GM12872 (cell line): Measurements from ENCODE around the gene NEGR1.

Experiments
- TF ChIP-seq, protein P1 (sequence below): IDR thresholded peaks from 3 replicates; pipeline ENCODE4 v1.5.1; 2011; ENCODE audit warnings: low read depth, mild to moderate bottlenecking, low read length, moderate library complexity; ENCODE audit not compliant: insufficient read depth

NEGR1 gene

DNA sequence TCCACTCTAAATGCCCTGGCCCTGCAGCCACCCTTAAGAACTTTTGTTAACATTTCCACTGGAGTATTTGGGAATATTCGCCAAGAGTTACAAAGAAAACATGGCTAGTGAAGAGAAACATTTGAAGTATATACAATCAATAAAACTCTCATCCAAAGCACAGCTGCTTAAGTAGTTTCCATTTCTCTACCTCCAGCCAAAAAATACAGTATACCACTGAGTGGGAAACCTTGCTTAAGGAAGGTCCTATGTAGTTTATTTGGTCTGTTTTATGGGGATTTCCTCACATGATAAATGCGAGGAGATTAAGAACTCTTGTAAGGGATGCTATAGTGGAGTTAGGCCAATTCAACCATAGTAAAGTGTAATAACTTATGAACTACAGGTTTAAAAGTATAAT, 382.5 kb downstream of the NEGR1 start:
- TF ChIP-seq, protein P1, sequence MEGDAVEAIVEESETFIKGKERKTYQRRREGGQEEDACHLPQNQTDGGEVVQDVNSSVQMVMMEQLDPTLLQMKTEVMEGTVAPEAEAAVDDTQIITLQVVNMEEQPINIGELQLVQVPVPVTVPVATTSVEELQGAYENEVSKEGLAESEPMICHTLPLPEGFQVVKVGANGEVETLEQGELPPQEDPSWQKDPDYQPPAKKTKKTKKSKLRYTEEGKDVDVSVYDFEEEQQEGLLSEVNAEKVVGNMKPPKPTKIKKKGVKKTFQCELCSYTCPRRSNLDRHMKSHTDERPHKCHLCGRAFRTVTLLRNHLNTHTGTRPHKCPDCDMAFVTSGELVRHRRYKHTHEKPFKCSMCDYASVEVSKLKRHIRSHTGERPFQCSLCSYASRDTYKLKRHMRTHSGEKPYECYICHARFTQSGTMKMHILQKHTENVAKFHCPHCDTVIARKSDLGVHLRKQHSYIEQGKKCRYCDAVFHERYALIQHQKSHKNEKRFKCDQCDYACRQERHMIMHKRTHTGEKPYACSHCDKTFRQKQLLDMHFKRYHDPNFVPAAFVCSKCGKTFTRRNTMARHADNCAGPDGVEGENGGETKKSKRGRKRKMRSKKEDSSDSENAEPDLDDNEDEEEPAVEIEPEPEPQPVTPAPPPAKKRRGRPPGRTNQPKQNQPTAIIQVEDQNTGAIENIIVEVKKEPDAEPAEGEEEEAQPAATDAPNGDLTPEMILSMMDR, result no peak

DNA sequence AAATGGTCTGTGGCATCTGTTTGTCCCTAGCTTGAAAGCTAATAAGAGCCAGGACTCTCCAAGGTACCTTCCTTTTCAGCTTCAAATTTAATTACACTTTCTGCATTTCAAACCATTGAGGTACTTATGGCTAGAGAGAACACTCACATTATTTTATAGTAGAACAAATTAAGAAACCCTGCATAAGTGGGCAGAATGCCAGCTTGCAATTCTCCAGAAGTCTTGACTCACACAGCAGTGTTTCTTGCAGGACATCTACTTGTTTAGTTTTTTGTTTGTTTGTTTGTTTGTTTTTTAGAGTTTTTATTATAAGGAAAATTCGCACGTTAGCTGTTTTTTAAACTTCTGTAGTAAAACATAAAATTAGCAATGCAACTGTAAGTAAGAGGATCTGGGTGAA, 397.2 kb downstream of the NEGR1 start:
- TF ChIP-seq, protein P1, result no peak

DNA sequence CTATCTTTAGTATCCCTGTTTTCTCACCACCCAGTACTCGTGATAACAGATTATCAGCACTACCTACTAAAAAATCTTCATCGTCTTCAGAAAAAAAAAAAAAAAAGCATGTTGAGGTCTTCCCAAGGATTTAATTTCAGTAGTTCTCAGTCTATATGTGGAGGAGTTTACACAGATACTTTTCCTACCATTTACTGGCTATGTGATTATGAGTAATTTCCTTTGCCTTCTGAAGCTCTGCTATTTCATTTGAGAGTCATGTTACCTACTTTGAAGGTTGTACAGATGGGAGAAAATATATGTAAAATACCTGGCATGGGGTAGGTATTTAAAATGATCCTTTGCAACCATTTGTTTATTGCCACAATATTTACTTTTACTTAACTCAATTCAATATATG, 399.7 kb downstream of the NEGR1 start:
- TF ChIP-seq, protein P1, result no peak

DNA sequence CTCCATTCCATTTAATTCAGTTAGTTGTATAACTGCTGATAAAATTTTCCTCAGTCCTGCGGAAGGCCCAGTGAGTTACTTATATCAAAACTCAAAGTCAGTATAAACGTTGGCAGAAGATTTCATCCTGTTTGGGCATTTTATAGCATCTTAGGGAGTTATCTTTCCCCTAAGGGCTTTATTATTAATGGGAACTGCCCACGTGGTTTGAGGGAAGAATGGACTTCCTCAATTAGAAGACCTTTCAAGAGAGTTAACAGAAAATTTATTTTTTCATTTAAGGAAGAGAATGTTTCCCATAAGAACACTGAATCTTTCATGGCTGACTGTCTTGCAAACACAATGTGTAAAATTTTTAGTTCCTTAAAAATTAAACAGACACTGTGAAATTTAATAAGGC, 400.1 kb downstream of the NEGR1 start:
- TF ChIP-seq, protein P1, result no peak

DNA sequence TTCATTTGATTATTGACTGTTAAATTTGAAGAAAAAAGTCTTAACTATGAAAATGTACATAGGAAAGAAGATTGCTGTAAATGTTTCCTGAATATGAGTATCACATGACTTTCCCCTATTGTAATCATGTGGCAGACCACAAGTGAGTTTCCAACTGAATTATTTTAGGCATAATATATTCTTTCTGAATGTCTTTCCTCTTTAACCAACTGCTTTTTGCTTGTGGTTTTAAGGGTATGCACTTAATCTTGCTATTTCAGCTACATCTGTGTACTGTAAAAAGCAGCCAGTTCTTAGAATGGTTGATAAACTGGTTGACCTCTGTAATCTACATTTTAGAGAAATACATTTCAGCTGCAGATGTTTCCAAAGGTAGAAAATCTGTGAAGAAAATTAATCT, 400.7 kb downstream of the NEGR1 start:
- TF ChIP-seq, protein P1, result no peak

DNA sequence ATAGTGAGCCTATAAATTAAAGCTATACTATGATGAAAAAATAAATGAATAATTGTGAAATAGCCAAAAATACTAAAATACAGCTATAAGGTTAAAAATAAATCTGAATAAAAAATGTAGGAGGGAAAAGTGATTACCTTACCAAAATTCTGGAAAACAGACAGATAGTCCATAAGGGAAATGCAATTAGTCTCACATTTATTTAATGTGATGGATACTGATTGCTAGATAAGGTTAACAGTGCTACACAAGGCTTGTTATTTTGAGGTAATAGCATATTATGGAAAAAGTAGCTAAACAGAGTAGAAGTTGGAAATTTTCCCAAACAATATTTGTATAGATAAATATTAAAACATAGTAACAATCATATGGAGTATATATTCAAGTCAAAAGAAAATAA, 413.0 kb downstream of the NEGR1 start:
- TF ChIP-seq, protein P1, result no peak

DNA sequence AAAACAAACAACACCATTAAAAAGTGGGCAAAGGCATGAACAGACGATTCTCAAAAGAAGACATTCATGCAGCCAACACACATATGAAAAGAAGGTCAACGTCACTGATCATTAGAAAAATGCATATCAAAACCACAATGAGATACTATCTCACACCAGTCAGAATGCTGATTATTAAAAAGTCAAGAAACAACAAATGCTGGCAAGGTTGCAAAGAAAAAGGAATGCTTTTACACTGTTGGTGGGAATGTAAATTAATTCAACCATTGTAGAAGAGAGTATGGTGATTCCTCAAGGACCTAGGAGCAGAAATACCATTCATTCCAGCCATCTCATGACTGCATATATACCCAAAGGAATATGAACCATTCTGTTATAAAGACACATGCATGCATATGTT, 419.6 kb downstream of the NEGR1 start:
- TF ChIP-seq, protein P1, result no peak

DNA sequence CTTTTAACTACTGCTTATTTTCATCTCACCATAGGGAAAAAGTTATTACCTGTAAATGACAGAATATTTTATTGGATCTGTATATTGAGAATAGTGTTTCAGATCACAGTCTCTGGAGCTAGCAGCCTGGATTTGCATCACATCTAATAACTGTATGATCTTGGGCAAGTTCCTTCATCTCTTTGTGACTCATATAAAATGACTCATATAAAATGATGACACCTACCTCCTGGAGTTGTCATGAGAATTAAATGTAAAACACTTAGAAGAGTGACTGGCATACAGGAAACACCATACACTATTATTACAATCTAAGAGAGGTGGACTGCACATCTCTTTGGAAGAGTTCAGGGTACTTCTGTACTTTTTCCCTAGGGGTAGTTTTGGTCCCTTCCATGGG, 421.3 kb downstream of the NEGR1 start:
- TF ChIP-seq, protein P1, result no peak
